SU-DHL-6 (cell line): Measurements from ENCODE around the gene SCTR.

Experiments
- H2AFZ ChIP-seq: fragments of 200-600 bp; sonication (generic); 2 replicates; pipeline ENCODE4 v1.6.1; 2014; ENCODE audit warnings: low read depth, mild to moderate bottlenecking, moderate library complexity, mixed read lengths, antibody characterized with exemption, low read length; ENCODE audit not compliant: severe bottlenecking
- H3F3A ChIP-seq: fragments of 200-600 bp; shearing (Covaris generic); 2 replicates; pipeline ENCODE4 v1.6.0; 2016; ENCODE audit warnings: antibody characterized with exemption, mild to moderate bottlenecking; ENCODE audit not compliant: insufficient read depth
- H3K27ac ChIP-seq: fragments of 200-600 bp; sonication (generic); 2 replicates; pipeline ENCODE4 v1.5.1; 2016; ENCODE audit warnings: low read depth, mild to moderate bottlenecking, low read length, moderate library complexity, mixed read lengths
- H3K27me3 ChIP-seq: fragments of 200-600 bp; sonication (generic), shearing (Covaris generic); 2 replicates; pipeline ENCODE4 v1.6.0; 2014; ENCODE audit warnings: mild to moderate bottlenecking, low read length
- H3K36me3 ChIP-seq: fragments of 200-600 bp; sonication (generic); 2 replicates; pipeline ENCODE4 v1.6.1; 2014; ENCODE audit warnings: mild to moderate bottlenecking, low read length, mixed read lengths
- H3K4me2 ChIP-seq: fragments of 300-600, 200-600 bp; shearing (Covaris generic), sonication (generic); 2 replicates; pipeline ENCODE4 v1.6.0; 2014; ENCODE audit warnings: low read length, low read depth, mild to moderate bottlenecking; ENCODE audit not compliant: poor library complexity, severe bottlenecking
- H3K4me3 ChIP-seq: fragments of 200-600 bp; sonication (generic); 2 replicates; pipeline ENCODE4 v1.5.1; 2014; ENCODE audit warnings: antibody characterized with exemption, low read length, mild to moderate bottlenecking, mixed read lengths; ENCODE audit not compliant: insufficient read depth, poor library complexity, severe bottlenecking
- H3K79me2 ChIP-seq: fragments of 200-600 bp; sonication (generic); 2 replicates; pipeline ENCODE4 v1.6.1; 2014; ENCODE audit warnings: mild to moderate bottlenecking, low read length, moderate library complexity; ENCODE audit not compliant: insufficient read depth
- H3K9ac ChIP-seq: fragments of 200-600 bp; sonication (generic); 2 replicates; pipeline ENCODE4 v1.7.0; 2014; ENCODE audit warnings: mild to moderate bottlenecking, low read length
- H3K9me2 ChIP-seq: fragments of 200-600 bp; sonication (generic); replicated peaks from 2 replicates; pipeline ENCODE4 v1.6.1; 2014; ENCODE audit warnings: low read length; ENCODE audit not compliant: insufficient read depth
- H3K9me3 ChIP-seq: fragments of 200-600 bp; sonication (generic); 2 replicates; pipeline ENCODE4 v1.6.1; 2014; ENCODE audit warnings: low read length, mixed read lengths; ENCODE audit not compliant: insufficient read depth
- H4K20me1 ChIP-seq: fragments of 200-600 bp; sonication (generic); 2 replicates; pipeline ENCODE4 v1.6.1; 2014; ENCODE audit warnings: low read depth, mild to moderate bottlenecking, antibody characterized with exemption, low read length, moderate library complexity, mixed read lengths
- CTCF ChIP-seq: fragments of 200-600 bp; sonication (generic); IDR thresholded peaks from one replicate; pipeline ENCODE4 v1.5.1; 2017; ENCODE audit warnings: antibody characterized with exemption, mild to moderate bottlenecking, low read length, moderate library complexity; ENCODE audit not compliant: insufficient read depth, poor library complexity, severe bottlenecking
- EZH2phosphoT487 ChIP-seq: fragments of 200-600 bp; sonication (generic), shearing (Covaris generic); conservative IDR thresholded peaks from 2 replicates; pipeline ENCODE4 v1.6.1; 2018; ENCODE audit warnings: mild to moderate bottlenecking, antibody characterized with exemption, low read length, moderate library complexity, mixed read lengths

SCTR gene

GRCh38 chr2:119434664-119435063 lies 89.6 kb downstream of the SCTR start:
- Histone ChIP-seq H3K9me2 (no peaks in the 10 kb centered on the region), H3K9me3 (no peaks in the 10 kb centered on the region), H3K36me3 (no peaks in the 10 kb centered on the region), H3K79me2 (no peaks in the 10 kb centered on the region), H3K4me3 (no peak overlapping the region), H3K27ac (no peak overlapping the region), H4K20me1 (no peaks in the 10 kb centered on the region), H2AFZ (no peak overlapping the region), H3K9ac (no peak overlapping the region), H3F3A (no peaks in the 10 kb centered on the region), H3K27me3 (no peaks in the 10 kb centered on the region), H3K4me2 (no peak overlapping the region)
- TF ChIP-seq EZH2phosphoT487 (no peak), CTCF (no peak)

GRCh38 chr2:119433636-119434327 lies 90.5 kb downstream of the SCTR start:
- no peaks in the 10 kb centered on the region for H3K9me2 ChIP-seq
- no peak overlapping the region for H3K9ac ChIP-seq
- H3K4me3 ChIP-seq, result no peak overlapping the region
- no peaks in the 10 kb centered on the region for H3K79me2 ChIP-seq
- no peaks in the 10 kb centered on the region for H3K27me3 ChIP-seq
- no peaks in the 10 kb centered on the region for H3K9me3 ChIP-seq
- no peaks in the 10 kb centered on the region for H3K36me3 ChIP-seq
- H4K20me1 ChIP-seq, result no peaks in the 10 kb centered on the region
- no peak overlapping the region for H2AFZ ChIP-seq
- H3F3A ChIP-seq, result no peaks in the 10 kb centered on the region
- no peak overlapping the region for H3K4me2 ChIP-seq
- H3K27ac ChIP-seq, result no peak overlapping the region
- TF ChIP-seq CTCF (no peak), EZH2phosphoT487 (no peak)

GRCh38 chr2:119432851-119433522 lies 91.3 kb downstream of the SCTR start:
- H3K9me2 ChIP-seq, result no peaks in the 10 kb centered on the region
- H3K9ac ChIP-seq, result no peak overlapping the region
- H3K27ac ChIP-seq, result no peak overlapping the region
- no peak overlapping the region for H3K4me2 ChIP-seq
- H3K9me3 ChIP-seq, result no peaks in the 10 kb centered on the region
- H4K20me1 ChIP-seq, result no peaks in the 10 kb centered on the region
- no peaks in the 10 kb centered on the region for H3K79me2 ChIP-seq
- no peaks in the 10 kb centered on the region for H3K27me3 ChIP-seq
- H3F3A ChIP-seq, result no peaks in the 10 kb centered on the region
- no peaks in the 10 kb centered on the region for H3K36me3 ChIP-seq
- no peak overlapping the region for H2AFZ ChIP-seq
- TF ChIP-seq CTCF (no peak), EZH2phosphoT487 (no peak)
- H3K4me3 ChIP-seq, result no peak overlapping the region
